DOHH2 (cell line): ENCODE measurements around the gene CRHBP.

ENCODE experiments used
- EZH2phosphoT487 ChIP-seq: fragments of 200-600 bp; sonication (generic); IDR thresholded peaks from 2 replicates; pipeline ENCODE4 v1.6.1; 2017; ENCODE audit warnings: borderline replicate concordance, mild to moderate bottlenecking, antibody characterized with exemption, low read length, moderate library complexity, mixed read lengths
- TF ChIP-seq, protein P1 (sequence below): fragments of 200-600 bp; sonication (generic); IDR thresholded peaks from one replicate; pipeline ENCODE4 v1.5.1; 2014; ENCODE audit warnings: antibody characterized with exemption, mild to moderate bottlenecking, low read depth, low read length; ENCODE audit not compliant: poor library complexity, severe bottlenecking

DNA sequence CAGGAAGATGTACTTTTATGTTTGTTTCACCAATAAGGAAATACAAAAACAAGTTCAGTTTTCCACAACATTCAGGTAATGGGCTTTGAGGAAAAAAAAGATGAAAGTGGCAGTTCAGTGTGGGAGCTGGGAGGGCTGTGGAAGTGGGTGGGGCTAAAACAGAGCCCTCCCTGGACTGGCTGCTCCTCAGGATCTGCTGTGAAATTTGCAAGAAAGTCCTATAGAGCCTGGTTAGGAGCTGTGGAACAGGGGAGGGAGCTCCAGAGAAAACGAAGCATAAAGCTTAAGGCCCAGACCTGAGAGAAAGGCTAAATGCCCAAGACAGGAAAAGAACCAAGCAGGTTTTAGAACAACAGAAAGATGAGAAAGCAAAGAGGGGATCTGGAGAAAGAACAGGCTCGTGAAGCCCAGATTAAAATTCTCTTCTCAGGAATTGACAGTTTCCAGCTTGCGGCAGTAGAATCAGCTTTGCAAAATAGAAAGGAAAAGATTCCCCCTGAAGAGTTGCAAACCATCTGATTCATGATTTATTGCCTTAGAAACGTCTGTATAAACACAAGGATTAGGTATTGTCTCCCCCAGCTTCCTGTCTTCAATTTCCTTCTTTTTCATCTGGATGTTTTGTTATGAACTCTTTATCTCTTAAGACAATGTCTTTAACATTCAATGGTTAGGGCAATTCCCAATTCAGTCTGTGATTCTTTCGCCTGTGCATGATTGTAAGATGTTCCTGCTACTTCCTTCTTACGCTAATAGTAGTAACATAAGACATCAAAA, 26.3 kb upstream of the CRHBP start:
- TF ChIP-seq, protein P1, sequence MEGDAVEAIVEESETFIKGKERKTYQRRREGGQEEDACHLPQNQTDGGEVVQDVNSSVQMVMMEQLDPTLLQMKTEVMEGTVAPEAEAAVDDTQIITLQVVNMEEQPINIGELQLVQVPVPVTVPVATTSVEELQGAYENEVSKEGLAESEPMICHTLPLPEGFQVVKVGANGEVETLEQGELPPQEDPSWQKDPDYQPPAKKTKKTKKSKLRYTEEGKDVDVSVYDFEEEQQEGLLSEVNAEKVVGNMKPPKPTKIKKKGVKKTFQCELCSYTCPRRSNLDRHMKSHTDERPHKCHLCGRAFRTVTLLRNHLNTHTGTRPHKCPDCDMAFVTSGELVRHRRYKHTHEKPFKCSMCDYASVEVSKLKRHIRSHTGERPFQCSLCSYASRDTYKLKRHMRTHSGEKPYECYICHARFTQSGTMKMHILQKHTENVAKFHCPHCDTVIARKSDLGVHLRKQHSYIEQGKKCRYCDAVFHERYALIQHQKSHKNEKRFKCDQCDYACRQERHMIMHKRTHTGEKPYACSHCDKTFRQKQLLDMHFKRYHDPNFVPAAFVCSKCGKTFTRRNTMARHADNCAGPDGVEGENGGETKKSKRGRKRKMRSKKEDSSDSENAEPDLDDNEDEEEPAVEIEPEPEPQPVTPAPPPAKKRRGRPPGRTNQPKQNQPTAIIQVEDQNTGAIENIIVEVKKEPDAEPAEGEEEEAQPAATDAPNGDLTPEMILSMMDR, result no peak
- TF ChIP-seq EZH2phosphoT487, result no peak
